Glutamatergic neuron (in vitro differentiated cells): Measurements from ENCODE around the gene FADS6. TPM values are rescaled to one million over a fixed set of nuclear protein-coding genes. Genes with fewer than 3 reads are reported as not detected.

Experiments used
- DNase-seq: peaks from one replicate; pipeline ENCODE4 v3.0.0; 2022
- H3K27ac Mint-ChIP-seq: one replicate; pipeline ENCODE4 v1.8.0; 2020; ENCODE audit warnings: mild to moderate bottlenecking, mixed read lengths, inconsistent platforms; ENCODE audit not compliant: unreplicated experiment
- H3K27me3 Mint-ChIP-seq: one replicate; pipeline ENCODE4 v1.8.0; 2020; ENCODE audit warnings: mild to moderate bottlenecking, moderate library complexity, mixed read lengths, inconsistent platforms; ENCODE audit not compliant: unreplicated experiment
- H3K36me3 Mint-ChIP-seq: one replicate; pipeline ENCODE4 v1.8.0; 2020; ENCODE audit warnings: mild to moderate bottlenecking, mixed read lengths, inconsistent platforms; ENCODE audit not compliant: unreplicated experiment
- H3K4me1 Mint-ChIP-seq: one replicate; pipeline ENCODE4 v1.8.0; 2020; ENCODE audit warnings: mild to moderate bottlenecking, low read depth, mixed read lengths, inconsistent platforms; ENCODE audit not compliant: unreplicated experiment
- H3K4me3 Mint-ChIP-seq: one replicate; pipeline ENCODE4 v1.8.0; 2020; ENCODE audit warnings: mild to moderate bottlenecking, mixed read lengths, inconsistent platforms; ENCODE audit not compliant: unreplicated experiment
- H3K9me3 Mint-ChIP-seq: one replicate; pipeline ENCODE4 v1.8.0; 2020; ENCODE audit warnings: mild to moderate bottlenecking, moderate library complexity, mixed read lengths, inconsistent platforms; ENCODE audit not compliant: unreplicated experiment
- CTCF ChIP-seq: fragments of 200-600 bp; sonication (generic); IDR thresholded peaks from one replicate; pipeline ENCODE4 v1.5.0; 2021; ENCODE audit not compliant: partially characterized antibody, unreplicated experiment
- total RNA-seq: library from RNA; stranded (reverse); fragmentation: NEBNext Ultra II Directional; extraction: Animal tissue kit (Norgen Biotek cat#: 25700); gene quantifications from one replicate; pipeline ENCODE4 v1.2.1, GENCODE V29; 2021; ENCODE audit not compliant: unreplicated experiment

FADS6 gene
- total RNA-seq, 1 donor from 2014 or later = not detected

GRCh38 chr17:74857191-74857590 lies 36.2 kb downstream of the FADS6 start:
- no peak for TF ChIP-seq CTCF
- Mint-ChIP-seq H3K27me3 (peaks cover 30% of the 10 kb centered on the region), H3K4me1 (no peaks in the 10 kb centered on the region), H3K27ac (no peak overlapping the region), H3K4me3 (no peak overlapping the region), H3K36me3 (no peaks in the 10 kb centered on the region), H3K9me3 (peaks cover 7% of the 10 kb centered on the region)
- DNase-seq = no peak

- Mint-ChIP-seq H3K4me3 (no peak overlapping the region), H3K27me3 (peaks cover 32% of the 10 kb centered on the region), H3K9me3 (peaks cover 7% of the 10 kb centered on the region), H3K27ac (no peak overlapping the region), H3K36me3 (peaks cover 2% of the 10 kb centered on the region), H3K4me1 (no peaks in the 10 kb centered on the region)
- no peak for TF ChIP-seq CTCF
- DNase-seq = no peak
Measured at GRCh38 chr17:74856112-74856511, 37.3 kb downstream of the FADS6 start.

- no peak for DNase-seq
- H3K9me3 Mint-ChIP-seq = peaks cover 12% of the 10 kb centered on the region
- no peak overlapping the region for H3K27ac Mint-ChIP-seq
- H3K4me1 Mint-ChIP-seq = peaks cover 2% of the 10 kb centered on the region
- peaks cover 6% of the 10 kb centered on the region for H3K36me3 Mint-ChIP-seq
- no peak for TF ChIP-seq CTCF
- no peak overlapping the region for H3K4me3 Mint-ChIP-seq
- H3K27me3 Mint-ChIP-seq = peaks cover 35% of the 10 kb centered on the region
Measured at GRCh38 chr17:74855323-74855722, 38.1 kb downstream of the FADS6 start.

GRCh38 chr17:74854792-74855191 lies 38.6 kb downstream of the FADS6 start:
- peaks cover 2% of the 10 kb centered on the region for H3K4me1 Mint-ChIP-seq
- peaks cover 6% of the 10 kb centered on the region for H3K36me3 Mint-ChIP-seq
- H3K4me3 Mint-ChIP-seq = no peak overlapping the region
- no peak for TF ChIP-seq CTCF
- peaks cover 12% of the 10 kb centered on the region for H3K9me3 Mint-ChIP-seq
- H3K27ac Mint-ChIP-seq = no peak overlapping the region
- H3K27me3 Mint-ChIP-seq = peaks cover 35% of the 10 kb centered on the region
- DNase-seq = no peak

GRCh38 chr17:74853669-74854068 lies 39.8 kb downstream of the FADS6 start:
- peaks cover 30% of the 10 kb centered on the region for H3K27me3 Mint-ChIP-seq

More at GRCh38 chr17:74853669-74854068, 39.8 kb downstream of the FADS6 start:
- Mint-ChIP-seq H3K9me3 (peaks cover 11% of the 10 kb centered on the region), H3K27ac (no peak overlapping the region), H3K36me3 (peaks cover 6% of the 10 kb centered on the region), H3K4me3 (peak overlapping the region; percentile 67), H3K4me1 (peaks cover 2% of the 10 kb centered on the region)
- TF ChIP-seq CTCF = no peak
- DNase-seq = no peak
